PC-9 (cell line): ENCODE results near the gene HSD17B8. TPM values are rescaled to one million over a fixed set of nuclear protein-coding genes. Genes with fewer than 3 reads are reported as not detected.

Source experiments
- BruUV-seq: library from RNA; stranded (reverse); fragments of 400-500 nt; replicated peaks from 2 replicates; lab custom pipeline; 2021; lab: Mats Ljungman, UMichigan
- CTCF ChIA-PET: fragments of 300-600 bp; sonication (Branson Sonifier 250); formaldehyde crosslinking; loops from one replicate; lab custom pipeline; 2022; ENCODE audit warnings: antibody characterized with exemption; lab: Charles Lee
- POLR2A ChIA-PET: fragments of 300-600 bp; sonication (Branson Sonifier 250); formaldehyde crosslinking; loops from one replicate; lab custom pipeline; 2022; ENCODE audit warnings: antibody characterized with exemption; ENCODE audit not compliant: unreplicated experiment; lab: Charles Lee
- DNase-seq, 2 experiments: peaks; one replicate each; pipeline versions ENCODE4 v3.0.0 to v3.0.0-alpha.2; 2015 to 2022; ENCODE audit warnings: mixed read lengths in 1 of 2
- H2AFZ ChIP-seq: fragments of 200-600 bp; sonication (generic); 2 replicates; pipeline ENCODE4 v1.8.1; 2017; ENCODE audit warnings: antibody characterized with exemption
- H3F3A ChIP-seq: fragments of 200-600 bp; sonication (generic); 2 replicates; pipeline ENCODE4 v1.8.1; 2017; ENCODE audit warnings: antibody characterized with exemption, mild to moderate bottlenecking, low read depth; ENCODE audit not compliant: insufficient read depth
- H3K27ac ChIP-seq: fragments of 200-600 bp; sonication (generic); 2 replicates; pipeline ENCODE4 v1.6.1; 2016; ENCODE audit warnings: mixed run types
- H3K27me3 ChIP-seq: fragments of 200-600 bp; sonication (generic); 2 replicates; pipeline ENCODE4 v1.6.1; 2016; ENCODE audit warnings: low read depth, mixed run types; ENCODE audit not compliant: insufficient read depth
- H3K36me3 ChIP-seq: fragments of 200-600 bp; sonication (generic); 2 replicates; pipeline ENCODE4 v1.6.1; 2016; ENCODE audit warnings: low read depth, mixed run types
- H3K4me1 ChIP-seq: fragments of 200-600 bp; sonication (generic); replicated peaks from 2 replicates; pipeline ENCODE4 v1.6.1; 2016; ENCODE audit warnings: mixed run types; ENCODE audit not compliant: insufficient read depth
- H3K4me2 ChIP-seq: fragments of 200-600 bp; sonication (generic); 2 replicates; pipeline ENCODE4 v1.6.1; 2017; ENCODE audit warnings: mixed run types
- H3K4me3 ChIP-seq: fragments of 200-600 bp; sonication (generic); 2 replicates; pipeline ENCODE4 v1.6.1; 2016; ENCODE audit warnings: mixed run types
- H3K79me2 ChIP-seq: fragments of 200-600 bp; sonication (generic); 2 replicates; pipeline ENCODE4 v1.6.1; 2017; ENCODE audit warnings: low read depth, mixed run types
- H3K9me2 ChIP-seq: fragments of 200-600 bp; sonication (generic); 2 replicates; pipeline ENCODE4 v1.8.1; 2017; ENCODE audit warnings: mild to moderate bottlenecking; ENCODE audit not compliant: insufficient read depth
- H3K9me3 ChIP-seq: fragments of 200-600 bp; sonication (generic); 2 replicates; pipeline ENCODE4 v1.8.1; 2016; ENCODE audit warnings: low read depth; ENCODE audit not compliant: insufficient read depth
- H4K20me1 ChIP-seq: fragments of 200-600 bp; sonication (generic); 2 replicates; pipeline ENCODE4 v1.8.1; 2017; ENCODE audit not compliant: insufficient read depth
- CTCF ChIP-seq: fragments of 200-600 bp; sonication (generic); conservative IDR thresholded peaks from 2 replicates; pipeline ENCODE4 v1.6.1; 2017; ENCODE audit warnings: mixed run types, antibody characterized with exemption, mild to moderate bottlenecking, moderate library complexity
- EZH2 ChIP-seq: fragments of 200-600 bp; sonication (generic); IDR thresholded peaks from 2 replicates; pipeline ENCODE4 v1.8.0; 2017; ENCODE audit warnings: antibody characterized with exemption, low read depth
- intact Hi-C: fragments of 100-400 bp; cut with micrococcal nuclease; formaldehyde crosslinking; loops from one replicate; pipeline ENCODE4 v1.10.0; 2022; ENCODE audit not compliant: unreplicated experiment
- total RNA-seq: library from RNA; stranded (reverse); gene quantifications from 2 replicates; pipeline ENCODE4 v1.2.3, GENCODE V29; 2021

HSD17B8 gene
- total RNA-seq, 1 experiment from 2014 or later, result 16.4 TPM

GRCh38 chr6:33213989-33214335, 9.5 kb downstream of the HSD17B8 start:
- POLR2A ChIA-PET, result no interaction called here
- Histone ChIP-seq H3K4me2 (no peak overlapping the region), H3K27me3 (0 out of 2 replicates have a peak, but pooled peaks cover 7% of the 10 kb centered on the region)

GRCh38 chr6:33215271-33216116, 11.0 kb downstream of the HSD17B8 start:
- no peaks in the 10 kb centered on the region for H3K9me2 ChIP-seq
- H4K20me1 ChIP-seq, result no peaks in the 10 kb centered on the region
- peaks cover 9% of the 10 kb centered on the region; the same call in 1 of the 2 replicates for H3F3A ChIP-seq
- no peaks in the 10 kb centered on the region for H3K9me3 ChIP-seq
- TF ChIP-seq CTCF, result no peak
- TF ChIP-seq EZH2, result no peak
- CTCF ChIA-PET, result no interaction called here
- H2AFZ ChIP-seq, result no peak overlapping the region
- intact Hi-C loops, result no loop called here
- no peak overlapping the region for H3K27ac ChIP-seq
- H3K27me3 ChIP-seq, result peaks cover 16% of the 10 kb centered on the region; the same call in 1 of the 2 replicates
- H3K79me2 ChIP-seq, result no peaks in the 10 kb centered on the region
- H3K36me3 ChIP-seq, result no peaks in the 10 kb centered on the region
- POLR2A ChIA-PET, result no interaction called here
- BruUV-seq, result no TSS peak
- H3K4me2 ChIP-seq, result no peak overlapping the region
- H3K4me3 ChIP-seq, result no peak overlapping the region
- no peaks in the 10 kb centered on the region for H3K4me1 ChIP-seq
- no peak for DNase-seq

More at GRCh38 chr6:33213989-33214335, 9.5 kb downstream of the HSD17B8 start:
- BruUV-seq, result no TSS peak
- no peak for TF ChIP-seq CTCF
- TF ChIP-seq EZH2, result no peak
- 0 out of 2 replicates have a peak, but pooled peaks cover 8% of the 10 kb centered on the region for H3K36me3 ChIP-seq
- no peak overlapping the region for H2AFZ ChIP-seq
- CTCF ChIA-PET, result no interaction called here
- intact Hi-C loops, result no loop called here
- H3K27ac ChIP-seq, result no peak overlapping the region
- no peak for DNase-seq
- no peaks in the 10 kb centered on the region for H3K9me2 ChIP-seq
- peaks cover 12% of the 10 kb centered on the region; the same call in 1 of the 2 replicates for H3F3A ChIP-seq
- no peaks in the 10 kb centered on the region for H3K79me2 ChIP-seq
- no peaks in the 10 kb centered on the region for H3K9me3 ChIP-seq
- no peaks in the 10 kb centered on the region for H3K4me1 ChIP-seq
- no peak overlapping the region for H3K4me3 ChIP-seq
- H4K20me1 ChIP-seq, result no peaks in the 10 kb centered on the region

- Histone ChIP-seq H3K4me3 (no peak overlapping the region), H3F3A (0 out of 2 replicates have a peak, but pooled peaks cover 5% of the 10 kb centered on the region), H2AFZ (no peak overlapping the region), H3K79me2 (no peaks in the 10 kb centered on the region), H3K4me1 (no peaks in the 10 kb centered on the region), H3K27ac (no peak overlapping the region), H3K36me3 (no peaks in the 10 kb centered on the region), H4K20me1 (no peaks in the 10 kb centered on the region), H3K27me3 (peaks cover 21% of the 10 kb centered on the region), H3K4me2 (no peak overlapping the region), H3K9me2 (no peaks in the 10 kb centered on the region), H3K9me3 (no peaks in the 10 kb centered on the region)
- TF ChIP-seq EZH2 (no peak), CTCF (no peak)
- BruUV-seq, result no TSS peak
- ChIA-PET POLR2A (no interaction called here), CTCF (no interaction called here)
- intact Hi-C loops, result no loop called here
- DNase-seq, result no peak
Measured at GRCh38 chr6:33216117-33216649, 11.7 kb downstream of the HSD17B8 start.
